WTC11 (cell line): ENCODE data around the gene ASF1A. TPM values are rescaled to one million over a fixed set of nuclear protein-coding genes. Genes with fewer than 3 reads are reported as not detected.
A peak's percentile ranks its signal among the peaks of the same experiment; 100 is the strongest.

Experiments used
- ATAC-seq: fragments of 200-7000 bp; cut with Tn5 transposase; 2 replicates; pipeline ENCODE4 v1.10.0; 2021; ENCODE audit warnings: mild to moderate bottlenecking, moderate library complexity
- CTCF ChIA-PET: fragments of 300-600 bp; sonication (Branson Sonifier 250); formaldehyde crosslinking; loops from one replicate; lab custom pipeline; 2021; ENCODE audit warnings: antibody characterized with exemption; lab: Charles Lee
- POLR2A ChIA-PET: fragments of 350-600 bp; sonication (Branson Sonifier 250); formaldehyde crosslinking; loops from one replicate; lab custom pipeline; 2021; ENCODE audit warnings: antibody characterized with exemption; lab: Charles Lee
- DNase-seq: peaks from one replicate; pipeline ENCODE4 v3.0.0; 2021; ENCODE audit warnings: low spot score
- H3K27ac Mint-ChIP-seq: 2 replicates; pipeline ENCODE4 v1.8.0; 2021; ENCODE audit warnings: mixed read lengths
- H3K27me3 Mint-ChIP-seq: 2 replicates; pipeline ENCODE4 v1.8.0; 2021; ENCODE audit warnings: low read depth, mild to moderate bottlenecking, moderate library complexity, mixed read lengths
- H3K36me3 Mint-ChIP-seq: 2 replicates; pipeline ENCODE4 v1.8.0; 2021; ENCODE audit warnings: mixed read lengths
- H3K4me1 Mint-ChIP-seq: 2 replicates; pipeline ENCODE4 v1.8.0; 2022; ENCODE audit warnings: mixed read lengths
- H3K4me3 Mint-ChIP-seq: 2 replicates; pipeline ENCODE4 v1.8.0; 2021; ENCODE audit warnings: mild to moderate bottlenecking, moderate library complexity, mixed read lengths
- H3K9me3 Mint-ChIP-seq: 2 replicates; pipeline ENCODE4 v1.8.0; 2021; ENCODE audit warnings: mixed read lengths
- AR ChIP-seq: fragments of 250-450 bp; sonication (Bioruptor Pico); IDR thresholded peaks from 2 replicates; pipeline ENCODE4 v1.9.0; 2021; ENCODE audit warnings: mild to moderate bottlenecking
- ARID4B ChIP-seq: sonication (generic); formaldehyde crosslinking; IDR thresholded peaks from 2 replicates; pipeline ENCODE4 v1.8.0; 2023; ENCODE audit warnings: missing genetic modification reagents, mild to moderate bottlenecking, borderline replicate concordance
- ATF1 ChIP-seq: sonication (generic); formaldehyde crosslinking; IDR thresholded peaks from 2 replicates; pipeline ENCODE4 v1.8.1; 2023; ENCODE audit warnings: mild to moderate bottlenecking, moderate library complexity, missing genetic modification reagents
- ATF2 ChIP-seq: sonication (generic); formaldehyde crosslinking; IDR thresholded peaks from 2 replicates; pipeline ENCODE4 v1.8.1; 2022; ENCODE audit warnings: low read depth, missing genetic modification reagents, borderline replicate concordance
- CDX4 ChIP-seq: fragments of 250-450 bp; sonication (Bioruptor Pico); IDR thresholded peaks from 2 replicates; pipeline ENCODE4 v1.9.0; 2021; ENCODE audit warnings: moderate library complexity, mild to moderate bottlenecking, inconsistent platforms, borderline replicate concordance
- E2F1 ChIP-seq: sonication (generic); formaldehyde crosslinking; IDR thresholded peaks from 2 replicates; pipeline ENCODE4 v1.8.0; 2022; ENCODE audit warnings: mild to moderate bottlenecking, missing genetic modification reagents
- E2F5 ChIP-seq: sonication (generic); formaldehyde crosslinking; IDR thresholded peaks from 2 replicates; pipeline ENCODE4 v1.8.1; 2022; ENCODE audit warnings: mild to moderate bottlenecking, moderate library complexity, missing genetic modification reagents
- MAX ChIP-seq: sonication (generic); formaldehyde crosslinking; IDR thresholded peaks from 2 replicates; pipeline ENCODE4 v1.8.0; 2022; ENCODE audit warnings: mild to moderate bottlenecking, missing genetic modification reagents
- NR3C1 ChIP-seq: sonication (generic); formaldehyde crosslinking; conservative IDR thresholded peaks from 2 replicates; pipeline ENCODE4 v1.8.1; 2023; ENCODE audit warnings: low read depth, mild to moderate bottlenecking, missing genetic modification reagents
- PRRX2 ChIP-seq: fragments of 250-450 bp; sonication (Bioruptor Pico); IDR thresholded peaks from 2 replicates; pipeline ENCODE4 v1.8.0; 2021; ENCODE audit warnings: mild to moderate bottlenecking
- RELA ChIP-seq: sonication (generic); formaldehyde crosslinking; IDR thresholded peaks from 2 replicates; pipeline ENCODE4 v1.8.1; 2022; ENCODE audit warnings: missing genetic modification reagents, mild to moderate bottlenecking, borderline replicate concordance
- RORB ChIP-seq: fragments of 250-450 bp; sonication (Bioruptor Pico); IDR thresholded peaks from 2 replicates; pipeline ENCODE4 v1.9.0; 2021; ENCODE audit warnings: mild to moderate bottlenecking
- ZNF317 ChIP-seq: sonication (generic); formaldehyde crosslinking; IDR thresholded peaks from 2 replicates; pipeline ENCODE4 v1.8.1; 2023; ENCODE audit warnings: low read depth, mild to moderate bottlenecking, moderate library complexity, missing genetic modification reagents, borderline replicate concordance
- ZNF423 ChIP-seq: fragments of 250-450 bp; sonication (Bioruptor Pico); IDR thresholded peaks from 2 replicates; pipeline ENCODE4 v2.1.2; 2022; ENCODE audit warnings: mild to moderate bottlenecking, moderate library complexity
- ZSCAN18 ChIP-seq: fragments of 250-450 bp; sonication (Bioruptor Pico); IDR thresholded peaks from 2 replicates; pipeline ENCODE4 v2.1.2; 2022; ENCODE audit warnings: mild to moderate bottlenecking, moderate library complexity
- total RNA-seq: library from RNA; stranded (reverse); gene quantifications from 3 replicates; pipeline ENCODE4 v1.2.3, GENCODE V29; 2021

Gene ASF1A
- total RNA-seq, 1 experiment from 2014 or later: 36.7 TPM

GRCh38 chr6:118905851-118906250, 11.9 kb downstream of the ASF1A start (continued):
- no peak for TF ChIP-seq ZSCAN18
- TF ChIP-seq RORB: no peak

- Mint-ChIP-seq H3K27ac (no peak overlapping the region), H3K27me3 (no peaks in the 10 kb centered on the region), H3K4me3 (no peak overlapping the region), H3K4me1 (peaks cover under 1% of the 10 kb centered on the region), H3K36me3 (peaks cover 72% of the 10 kb centered on the region), H3K9me3 (no peaks in the 10 kb centered on the region)
- ChIA-PET CTCF (no interaction called here), POLR2A (no interaction called here)
- DNase-seq (no peak), ATAC-seq (no peak)
- TF ChIP-seq ZNF317 (CRISPR knock-in tag) (no peak), ATF1 (CRISPR knock-in tag) (no peak), ZNF423 (CRISPR knock-in tag) (no peak), ARID4B (CRISPR knock-in tag) (no peak)
Measured at GRCh38 chr6:118908441-118908840, 14.5 kb downstream of the ASF1A start.

GRCh38 chr6:118912646-118913045, 18.7 kb downstream of the ASF1A start:
- Mint-ChIP-seq H3K4me3 (no peak overlapping the region), H3K36me3 (peaks cover 46% of the 10 kb centered on the region), H3K27ac (peak overlapping the region; percentile 76; the same call in 1 of the 2 replicates), H3K4me1 (no peaks in the 10 kb centered on the region), H3K9me3 (no peaks in the 10 kb centered on the region), H3K27me3 (no peaks in the 10 kb centered on the region)
- DNase-seq: no peak
- ATAC-seq: no peak
- ChIA-PET POLR2A (no interaction called here), CTCF (no interaction called here)
- TF ChIP-seq PRRX2 (CRISPR knock-in tag) (no peak), E2F1 (CRISPR knock-in tag) (no peak), CDX4 (CRISPR knock-in tag) (no peak)

- Mint-ChIP-seq H3K4me3 (no peak overlapping the region), H3K4me1 (no peaks in the 10 kb centered on the region), H3K27ac (no peak overlapping the region), H3K27me3 (no peaks in the 10 kb centered on the region), H3K9me3 (no peaks in the 10 kb centered on the region), H3K36me3 (peaks cover 44% of the 10 kb centered on the region)
- DNase-seq (no peak), ATAC-seq (no peak; the same call in 1 of the 2 replicates)
- ChIA-PET POLR2A (interaction anchor here (0.6 kb wide), 1 partner anchor 15 kb away, joined by 6 read pairs; no protein-coding TSS in a partner anchor), CTCF (no interaction called here)
- TF ChIP-seq ATF2 (CRISPR knock-in tag) (no peak), RELA (CRISPR knock-in tag) (no peak), NR3C1 (CRISPR knock-in tag) (no peak), MAX (CRISPR knock-in tag) (no peak), E2F5 (no peak), AR (CRISPR knock-in tag) (no peak)
Measured at GRCh38 chr6:118913161-118913560, 19.2 kb downstream of the ASF1A start.
